Prostate gland (tissue), 2 donors: ENCODE results near the gene GDF7.

Experiments
- POLR2A ChIP-seq: fragments of 450-650 bp; IDR thresholded peaks from one replicate; pipeline ENCODE4 v1.6.1; 2016; ENCODE audit warnings: antibody characterized with exemption, mild to moderate bottlenecking
- POLR2AphosphoS5 ChIP-seq: sonication (generic); formaldehyde crosslinking; IDR thresholded peaks from one replicate; pipeline ENCODE4 v1.6.1; 2017; ENCODE audit warnings: antibody characterized with exemption
- TF ChIP-seq, protein P1 (sequence below), 4 experiments: fragments of 200-600 bp in 2 of 4; fragments of 450-650 bp in 2 of 4; sonication (generic) in 2 of 4; IDR thresholded peaks; 1 replicate in 3 of 4; 2 replicates in 1 of 4; pipeline ENCODE4 v1.5.1; 2016 to 2019; ENCODE audit warnings: antibody characterized with exemption in 4 of 4, mild to moderate bottlenecking in 2 of 4, moderate library complexity in 2 of 4

DNA sequence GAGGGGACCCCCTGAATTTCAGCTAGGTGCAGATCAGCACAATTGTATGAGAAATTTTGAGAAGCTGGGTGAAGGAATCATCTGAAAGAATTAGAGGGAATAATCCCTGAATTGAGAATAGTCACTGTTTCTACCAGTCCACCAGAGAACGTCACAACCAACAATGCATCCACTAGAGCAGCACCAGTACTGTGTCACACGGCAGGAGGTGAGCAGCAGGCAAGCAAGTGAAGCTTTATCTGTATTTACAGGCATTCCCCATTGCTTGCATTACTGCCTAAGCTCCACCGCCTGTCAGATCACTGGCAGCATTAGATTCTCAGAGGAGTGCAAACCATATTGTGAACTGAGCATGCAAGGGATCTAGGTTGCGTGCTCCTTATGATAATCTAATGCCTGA is 40.7 kb downstream of the GDF7 start:
- TF ChIP-seq, protein P1, sequence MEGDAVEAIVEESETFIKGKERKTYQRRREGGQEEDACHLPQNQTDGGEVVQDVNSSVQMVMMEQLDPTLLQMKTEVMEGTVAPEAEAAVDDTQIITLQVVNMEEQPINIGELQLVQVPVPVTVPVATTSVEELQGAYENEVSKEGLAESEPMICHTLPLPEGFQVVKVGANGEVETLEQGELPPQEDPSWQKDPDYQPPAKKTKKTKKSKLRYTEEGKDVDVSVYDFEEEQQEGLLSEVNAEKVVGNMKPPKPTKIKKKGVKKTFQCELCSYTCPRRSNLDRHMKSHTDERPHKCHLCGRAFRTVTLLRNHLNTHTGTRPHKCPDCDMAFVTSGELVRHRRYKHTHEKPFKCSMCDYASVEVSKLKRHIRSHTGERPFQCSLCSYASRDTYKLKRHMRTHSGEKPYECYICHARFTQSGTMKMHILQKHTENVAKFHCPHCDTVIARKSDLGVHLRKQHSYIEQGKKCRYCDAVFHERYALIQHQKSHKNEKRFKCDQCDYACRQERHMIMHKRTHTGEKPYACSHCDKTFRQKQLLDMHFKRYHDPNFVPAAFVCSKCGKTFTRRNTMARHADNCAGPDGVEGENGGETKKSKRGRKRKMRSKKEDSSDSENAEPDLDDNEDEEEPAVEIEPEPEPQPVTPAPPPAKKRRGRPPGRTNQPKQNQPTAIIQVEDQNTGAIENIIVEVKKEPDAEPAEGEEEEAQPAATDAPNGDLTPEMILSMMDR (IDR thresholded peaks at IDR 0.05): no peak
- TF ChIP-seq POLR2AphosphoS5: no peak
- no peak for TF ChIP-seq POLR2A
